PFSK-1 (cell line): ENCODE data around the gene FAM76A.

Experiments used
- FOXP2 ChIP-seq: optimal IDR thresholded peaks from 2 replicates; pipeline ENCODE3; 2011; ENCODE audit warnings: borderline replicate concordance, control low read depth, inconsistent platforms; ENCODE audit not compliant: insufficient read depth; ENCODE audit errors: extremely low read length, extremely low read depth
- POLR2AphosphoS5 ChIP-seq: IDR thresholded peaks from 2 replicates; pipeline ENCODE4 v1.6.1; 2012; ENCODE audit warnings: low read depth, mild to moderate bottlenecking, control low read depth, low read length, moderate library complexity
- REST ChIP-seq, 2 experiments: IDR thresholded peaks; 2 replicates each; pipeline versions ENCODE4 v1.6.1 to v1.8.0; 2011 to 2012; ENCODE audit warnings: low read depth in 2 of 2, low read length in 2 of 2, control low read depth in 1 of 2, inconsistent platforms in 1 of 2, mild to moderate bottlenecking in 1 of 2, moderate library complexity in 1 of 2; ENCODE audit not compliant: insufficient read depth in 1 of 2
- SIN3A ChIP-seq: IDR thresholded peaks from 2 replicates; pipeline ENCODE4 v1.6.1; 2012; ENCODE audit warnings: mild to moderate bottlenecking, low read length, moderate library complexity, borderline replicate concordance; ENCODE audit not compliant: insufficient read depth
- TAF1 ChIP-seq: IDR thresholded peaks from 2 replicates; pipeline ENCODE4 v1.6.1; 2012; ENCODE audit warnings: low read length, control low read depth, borderline replicate concordance; ENCODE audit not compliant: insufficient read depth

Gene FAM76A

GRCh38 chr1:27773826-27774445 lies 48.2 kb downstream of the FAM76A start:
- TF ChIP-seq SIN3A: no peak
- TF ChIP-seq FOXP2: no peak
- TF ChIP-seq TAF1: no peak
- no peak for TF ChIP-seq REST (IDR thresholded peaks at IDR 0.05; ENCODE audit: insufficient read depth in 1 of 2, low read depth in 2 of 2, low read length in 2 of 2)
- TF ChIP-seq POLR2AphosphoS5: no peak

- TF ChIP-seq SIN3A (no peak), TAF1 (no peak), REST (IDR thresholded peaks at IDR 0.05; ENCODE audit: insufficient read depth in 1 of 2, low read depth in 2 of 2, low read length in 2 of 2) (no peak), POLR2AphosphoS5 (no peak), FOXP2 (no peak)
These were observed 48.9 kb downstream of the FAM76A start for GRCh38 chr1:27774654-27775053.

GRCh38 chr1:27778056-27778455 lies 52.3 kb downstream of the FAM76A start:
- TF ChIP-seq POLR2AphosphoS5 (no peak), TAF1 (no peak), FOXP2 (no peak), SIN3A (no peak), REST (IDR thresholded peaks at IDR 0.05; ENCODE audit: insufficient read depth in 1 of 2, low read depth in 2 of 2, low read length in 2 of 2) (no peak)

GRCh38 chr1:27779122-27779521 lies 53.4 kb downstream of the FAM76A start:
- no peak for TF ChIP-seq TAF1
- no peak for TF ChIP-seq SIN3A
- no peak for TF ChIP-seq REST (IDR thresholded peaks at IDR 0.05; ENCODE audit: insufficient read depth in 1 of 2, low read depth in 2 of 2, low read length in 2 of 2)
- TF ChIP-seq FOXP2: no peak
- no peak for TF ChIP-seq POLR2AphosphoS5

GRCh38 chr1:27782950-27783349 lies 57.2 kb downstream of the FAM76A start:
- TF ChIP-seq TAF1 (no peak), POLR2AphosphoS5 (no peak), REST (IDR thresholded peaks at IDR 0.05; ENCODE audit: insufficient read depth in 1 of 2, low read depth in 2 of 2, low read length in 2 of 2) (no peak), SIN3A (no peak), FOXP2 (no peak)
